Osteocyte (in vitro differentiated cells): ENCODE measurements around the gene ANKRD36C. TPM values are rescaled to one million over a fixed set of nuclear protein-coding genes. Genes with fewer than 3 reads are reported as not detected.
"Not testable (repeated sequence)": the region's sequence is repeated elsewhere in the genome, so short reads cannot be mapped to it uniquely, and the experiment has no call there.

Experiments
- DNase-seq: peaks from one replicate; pipeline ENCODE4 v3.0.0; 2021; ENCODE audit warnings: mixed read lengths; ENCODE audit not compliant: unreplicated experiment; ENCODE audit errors: extremely low spot score
- H3K27ac Mint-ChIP-seq: one replicate; pipeline ENCODE4 v1.8.0; 2021; ENCODE audit warnings: mild to moderate bottlenecking, mixed read lengths; ENCODE audit not compliant: unreplicated experiment
- H3K27me3 Mint-ChIP-seq: one replicate; pipeline ENCODE4 v1.8.0; 2021; ENCODE audit warnings: mixed read lengths; ENCODE audit not compliant: unreplicated experiment
- H3K36me3 Mint-ChIP-seq: one replicate; pipeline ENCODE4 v1.8.0; 2021; ENCODE audit warnings: mixed read lengths; ENCODE audit not compliant: unreplicated experiment
- H3K4me1 Mint-ChIP-seq: one replicate; pipeline ENCODE4 v1.8.0; 2021; ENCODE audit warnings: mixed read lengths; ENCODE audit not compliant: unreplicated experiment
- H3K4me3 Mint-ChIP-seq: one replicate; pipeline ENCODE4 v1.8.0; 2021; ENCODE audit warnings: mild to moderate bottlenecking, moderate library complexity, mixed read lengths; ENCODE audit not compliant: unreplicated experiment
- H3K9me3 Mint-ChIP-seq: one replicate; pipeline ENCODE4 v1.8.0; 2021; ENCODE audit warnings: mixed read lengths; ENCODE audit not compliant: unreplicated experiment
- CTCF ChIP-seq: fragments of 200-600 bp; sonication (generic); IDR thresholded peaks from 2 replicates; pipeline ENCODE4 v1.5.0; 2021; ENCODE audit warnings: antibody characterized with exemption, mild to moderate bottlenecking, moderate library complexity
- total RNA-seq: library from RNA; stranded (reverse); gene quantifications from 2 replicates; pipeline ENCODE4 v1.2.1, GENCODE V29; 2021

The ANKRD36C gene
- total RNA-seq, 1 donor from 2014 or later = 41.7 TPM

- Mint-ChIP-seq H3K27me3 (no peaks in the 10 kb centered on the region), H3K9me3 (no peaks in the 10 kb centered on the region), H3K27ac (no peak overlapping the region), H3K4me1 (peaks cover 2% of the 10 kb centered on the region), H3K36me3 (no peaks in the 10 kb centered on the region), H3K4me3 (no peak overlapping the region)
- TF ChIP-seq CTCF = no peak
- no peak for DNase-seq
Observed at GRCh38 chr2:96024336-96025193, 32.9 kb upstream of the ANKRD36C start.

- H3K9me3 Mint-ChIP-seq, H3K27me3 Mint-ChIP-seq, H3K36me3 Mint-ChIP-seq, H3K4me1 Mint-ChIP-seq, H3K27ac Mint-ChIP-seq, DNase-seq, H3K4me3 Mint-ChIP-seq: not testable (repeated sequence)
Observed at GRCh38 chr2:96023701-96024100, 32.1 kb upstream of the ANKRD36C start.

- not testable (repeated sequence) for H3K27ac Mint-ChIP-seq, H3K4me1 Mint-ChIP-seq, H3K36me3 Mint-ChIP-seq, H3K27me3 Mint-ChIP-seq, H3K4me3 Mint-ChIP-seq, H3K9me3 Mint-ChIP-seq
- peak; percentile 93 for DNase-seq
- peak; percentile 84 for TF ChIP-seq CTCF
Observed at GRCh38 chr2:96022701-96023447, 31.2 kb upstream of the ANKRD36C start.

GRCh38 chr2:96022126-96022525 is 30.5 kb upstream of the ANKRD36C start:
- not testable (repeated sequence) for H3K27ac Mint-ChIP-seq, H3K4me1 Mint-ChIP-seq, H3K9me3 Mint-ChIP-seq, DNase-seq, H3K36me3 Mint-ChIP-seq, H3K27me3 Mint-ChIP-seq, H3K4me3 Mint-ChIP-seq

- not testable (repeated sequence) for H3K27me3 Mint-ChIP-seq, DNase-seq, H3K4me1 Mint-ChIP-seq, H3K4me3 Mint-ChIP-seq, H3K9me3 Mint-ChIP-seq, H3K36me3 Mint-ChIP-seq, H3K27ac Mint-ChIP-seq
Observed at GRCh38 chr2:96021142-96021541, 29.5 kb upstream of the ANKRD36C start.

GRCh38 chr2:96019909-96020590 is 28.4 kb upstream of the ANKRD36C start:
- H3K27ac Mint-ChIP-seq, H3K27me3 Mint-ChIP-seq, H3K36me3 Mint-ChIP-seq, H3K9me3 Mint-ChIP-seq, DNase-seq, H3K4me1 Mint-ChIP-seq, H3K4me3 Mint-ChIP-seq: not testable (repeated sequence)

GRCh38 chr2:96016321-96016720 is 24.7 kb upstream of the ANKRD36C start:
- H3K27me3 Mint-ChIP-seq, H3K36me3 Mint-ChIP-seq, H3K4me1 Mint-ChIP-seq, DNase-seq, H3K4me3 Mint-ChIP-seq, H3K9me3 Mint-ChIP-seq, H3K27ac Mint-ChIP-seq: not testable (repeated sequence)

- not testable (repeated sequence) for H3K27me3 Mint-ChIP-seq, H3K4me3 Mint-ChIP-seq, DNase-seq, H3K27ac Mint-ChIP-seq, H3K36me3 Mint-ChIP-seq, H3K9me3 Mint-ChIP-seq, H3K4me1 Mint-ChIP-seq
Observed at GRCh38 chr2:96012792-96013264, 21.2 kb upstream of the ANKRD36C start.

- H3K27ac Mint-ChIP-seq, H3K27me3 Mint-ChIP-seq, H3K4me1 Mint-ChIP-seq, H3K9me3 Mint-ChIP-seq, H3K36me3 Mint-ChIP-seq, H3K4me3 Mint-ChIP-seq, DNase-seq: not testable (repeated sequence)
Observed at GRCh38 chr2:96012086-96012791, 20.6 kb upstream of the ANKRD36C start.
